Measurements from ENCODE around the gene SNUPN.

SNUPN gene

GRCh38 chr15:75650908-75651809 is 25.6 kb upstream of the SNUPN start:
- no peak for TF ChIP-seq CTCF (IDR thresholded peaks at IDR 0.05; ENCODE audit: low read depth, low read length, missing control alignments)
- Histone ChIP-seq H3K36me3 (replicated peaks) (peaks cover 23% of the 10 kb centered on the region), H3K4me3 (ENCODE audit: low read depth, low read length) (peak overlapping the region; percentile 27), H3K27ac (peak overlapping the region; percentile 52), H3K27me3 (replicated peaks) (no peaks in the 10 kb centered on the region)
- in situ Hi-C loops (cut with HindIII; ENCODE audit: low pct_ligation_motif_present, low sequenced_read_pairs): no loop called here
- DNase-seq: no peak

GRCh38 chr15:75649848-75650247 is 24.3 kb upstream of the SNUPN start:
- peaks cover 23% of the 10 kb centered on the region for H3K36me3 ChIP-seq (replicated peaks)
- no peaks in the 10 kb centered on the region for H3K27me3 ChIP-seq (replicated peaks)
- peak overlapping the region; percentile 9 for H3K4me3 ChIP-seq (ENCODE audit: low read depth, low read length)
- in situ Hi-C loops (cut with HindIII; ENCODE audit: low pct_ligation_motif_present, low sequenced_read_pairs): no loop called here
- no peak for TF ChIP-seq CTCF (IDR thresholded peaks at IDR 0.05; ENCODE audit: low read depth, low read length, missing control alignments)
- no peak overlapping the region for H3K27ac ChIP-seq
- no peak for DNase-seq

GRCh38 chr15:75649045-75649761 is 23.7 kb upstream of the SNUPN start:
- no peak for TF ChIP-seq CTCF (IDR thresholded peaks at IDR 0.05; ENCODE audit: low read depth, low read length, missing control alignments)
- H3K4me3 ChIP-seq (ENCODE audit: low read depth, low read length): peak overlapping the region; percentile 85
- no peak for DNase-seq
- H3K27ac ChIP-seq: peak overlapping the region; percentile 96
- in situ Hi-C loops (cut with HindIII; ENCODE audit: low pct_ligation_motif_present, low sequenced_read_pairs): no loop called here
- peaks cover 19% of the 10 kb centered on the region for H3K36me3 ChIP-seq (replicated peaks)
- no peaks in the 10 kb centered on the region for H3K27me3 ChIP-seq (replicated peaks)

- in situ Hi-C loops (cut with HindIII; ENCODE audit: low pct_ligation_motif_present, low sequenced_read_pairs): no loop called here
These were observed 22.9 kb upstream of the SNUPN start for GRCh38 chr15:75648156-75649000.

More at GRCh38 chr15:75648156-75649000, 22.9 kb upstream of the SNUPN start:
- no peak for DNase-seq
- Histone ChIP-seq H3K27ac (peak overlapping the region; percentile 96), H3K27me3 (replicated peaks) (no peaks in the 10 kb centered on the region), H3K4me3 (ENCODE audit: low read depth, low read length) (peak overlapping the region; percentile 85), H3K36me3 (replicated peaks) (peaks cover 17% of the 10 kb centered on the region)
- TF ChIP-seq CTCF (IDR thresholded peaks at IDR 0.05; ENCODE audit: low read depth, low read length, missing control alignments): no peak
